ENCODE data around the gene SHB.

DNA sequence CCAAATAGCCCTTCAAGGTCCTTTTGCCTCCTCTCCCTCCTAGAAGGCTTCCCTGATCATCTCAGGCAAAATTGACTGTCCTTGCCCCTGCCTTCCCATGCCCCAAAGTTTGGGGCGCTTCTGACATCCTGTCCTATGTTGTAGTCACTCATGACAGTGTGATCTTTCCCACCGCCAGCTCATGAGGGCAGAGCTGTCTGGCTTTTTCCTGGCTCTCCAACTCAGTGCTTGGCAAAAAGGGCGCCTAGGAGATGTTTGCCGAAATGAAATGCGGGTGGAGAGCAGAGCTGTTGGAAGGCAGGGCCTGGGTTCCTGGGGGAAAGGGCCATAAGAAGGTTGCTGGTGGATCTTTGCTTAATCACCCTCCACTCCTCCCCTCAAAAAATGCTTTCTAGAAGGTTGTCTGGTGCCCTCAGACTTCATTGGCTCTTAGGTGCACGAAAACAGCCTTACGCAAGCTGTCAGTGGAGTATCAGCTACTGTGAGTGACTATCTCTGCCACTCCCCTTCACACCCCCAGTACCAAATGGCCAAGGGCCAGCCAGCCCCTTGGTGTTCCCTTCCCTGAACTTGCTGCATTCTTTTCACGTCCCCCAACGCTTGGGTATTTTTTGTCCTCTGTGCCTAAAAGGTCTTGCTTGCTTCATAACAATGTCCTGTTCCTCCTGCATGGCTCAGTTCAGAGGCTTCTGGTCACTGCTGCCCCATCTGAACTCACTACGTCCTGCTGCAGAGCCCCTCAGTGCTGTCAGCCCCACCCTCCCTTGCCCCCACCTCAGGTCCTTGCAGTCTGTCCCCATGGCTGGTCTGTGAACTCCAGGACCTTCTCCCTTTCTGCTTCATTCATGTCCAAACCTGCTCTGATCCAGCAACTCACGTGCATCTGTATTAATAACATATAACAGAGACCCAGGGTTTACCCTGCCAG lies 162.5 kb downstream of the SHB start:
- no peak for TF ChIP-seq POLR2A (IDR thresholded peaks at IDR 0.05)
- TF ChIP-seq, protein P1, sequence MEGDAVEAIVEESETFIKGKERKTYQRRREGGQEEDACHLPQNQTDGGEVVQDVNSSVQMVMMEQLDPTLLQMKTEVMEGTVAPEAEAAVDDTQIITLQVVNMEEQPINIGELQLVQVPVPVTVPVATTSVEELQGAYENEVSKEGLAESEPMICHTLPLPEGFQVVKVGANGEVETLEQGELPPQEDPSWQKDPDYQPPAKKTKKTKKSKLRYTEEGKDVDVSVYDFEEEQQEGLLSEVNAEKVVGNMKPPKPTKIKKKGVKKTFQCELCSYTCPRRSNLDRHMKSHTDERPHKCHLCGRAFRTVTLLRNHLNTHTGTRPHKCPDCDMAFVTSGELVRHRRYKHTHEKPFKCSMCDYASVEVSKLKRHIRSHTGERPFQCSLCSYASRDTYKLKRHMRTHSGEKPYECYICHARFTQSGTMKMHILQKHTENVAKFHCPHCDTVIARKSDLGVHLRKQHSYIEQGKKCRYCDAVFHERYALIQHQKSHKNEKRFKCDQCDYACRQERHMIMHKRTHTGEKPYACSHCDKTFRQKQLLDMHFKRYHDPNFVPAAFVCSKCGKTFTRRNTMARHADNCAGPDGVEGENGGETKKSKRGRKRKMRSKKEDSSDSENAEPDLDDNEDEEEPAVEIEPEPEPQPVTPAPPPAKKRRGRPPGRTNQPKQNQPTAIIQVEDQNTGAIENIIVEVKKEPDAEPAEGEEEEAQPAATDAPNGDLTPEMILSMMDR (IDR thresholded peaks at IDR 0.05), result no peak

Data from prostate gland (tissue), 2 donors.